ENCODE measurements around the gene PUS3. TPM values are rescaled to one million over a fixed set of nuclear protein-coding genes. Genes with fewer than 3 reads are reported as not detected.

Gene PUS3
- total RNA-seq, 1 donor from 2014 or later: 14.3 TPM

GRCh38 chr11:125949271-125950177 is 46.5 kb upstream of the PUS3 start:
- Mint-ChIP-seq H3K9me3 (ENCODE audit: unreplicated experiment) (no peaks in the 10 kb centered on the region), H3K4me1 (ENCODE audit: low read depth, unreplicated experiment) (no peaks in the 10 kb centered on the region), H3K4me3 (ENCODE audit: unreplicated experiment) (no peak overlapping the region), H3K27me3 (ENCODE audit: low read depth, unreplicated experiment) (peaks cover 4% of the 10 kb centered on the region), H3K36me3 (ENCODE audit: low read depth, unreplicated experiment) (no peaks in the 10 kb centered on the region), H3K27ac (ENCODE audit: unreplicated experiment) (no peak overlapping the region)
- Histone ChIP-seq H3K4me2 (ENCODE audit: low read length) (no peak overlapping the region), H3K27me3 (ENCODE audit: insufficient read depth, low read length) (peaks cover 4% of the 10 kb centered on the region), H3K4me1 (ENCODE audit: insufficient read depth, low read length) (no peaks in the 10 kb centered on the region), H3K79me2 (ENCODE audit: insufficient read depth, low read length) (no peaks in the 10 kb centered on the region), H3K9ac (ENCODE audit: low read length) (no peak overlapping the region), H3K9me3 (ENCODE audit: insufficient read depth, low read depth, low read length) (no peaks in the 10 kb centered on the region), H4K20me1 (ENCODE audit: insufficient read depth, low read length) (no peaks in the 10 kb centered on the region), H3K4me3 (ENCODE audit: insufficient read depth, low read depth, low read length) (no peak overlapping the region), H3K36me3 (ENCODE audit: insufficient read depth, low read length) (no peaks in the 10 kb centered on the region), H2AFZ (ENCODE audit: low read depth, low read length) (no peak overlapping the region), H3K27ac (ENCODE audit: low read depth, low read length) (no peak overlapping the region)
- DNase-seq (ENCODE audit: low read depth) (no peak), FAIRE-seq (no peak)
- TF ChIP-seq EZH2 (IDR thresholded peaks at IDR 0.05; ENCODE audit: insufficient read depth, low read length): no peak
- TF ChIP-seq, protein P1, sequence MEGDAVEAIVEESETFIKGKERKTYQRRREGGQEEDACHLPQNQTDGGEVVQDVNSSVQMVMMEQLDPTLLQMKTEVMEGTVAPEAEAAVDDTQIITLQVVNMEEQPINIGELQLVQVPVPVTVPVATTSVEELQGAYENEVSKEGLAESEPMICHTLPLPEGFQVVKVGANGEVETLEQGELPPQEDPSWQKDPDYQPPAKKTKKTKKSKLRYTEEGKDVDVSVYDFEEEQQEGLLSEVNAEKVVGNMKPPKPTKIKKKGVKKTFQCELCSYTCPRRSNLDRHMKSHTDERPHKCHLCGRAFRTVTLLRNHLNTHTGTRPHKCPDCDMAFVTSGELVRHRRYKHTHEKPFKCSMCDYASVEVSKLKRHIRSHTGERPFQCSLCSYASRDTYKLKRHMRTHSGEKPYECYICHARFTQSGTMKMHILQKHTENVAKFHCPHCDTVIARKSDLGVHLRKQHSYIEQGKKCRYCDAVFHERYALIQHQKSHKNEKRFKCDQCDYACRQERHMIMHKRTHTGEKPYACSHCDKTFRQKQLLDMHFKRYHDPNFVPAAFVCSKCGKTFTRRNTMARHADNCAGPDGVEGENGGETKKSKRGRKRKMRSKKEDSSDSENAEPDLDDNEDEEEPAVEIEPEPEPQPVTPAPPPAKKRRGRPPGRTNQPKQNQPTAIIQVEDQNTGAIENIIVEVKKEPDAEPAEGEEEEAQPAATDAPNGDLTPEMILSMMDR (IDR thresholded peaks at IDR 0.05; ENCODE audit: insufficient read depth, low read depth, low read length): no peak

GRCh38 chr11:125948278-125949051 is 45.5 kb upstream of the PUS3 start:
- Mint-ChIP-seq H3K4me3 (ENCODE audit: unreplicated experiment) (no peak overlapping the region), H3K27ac (ENCODE audit: unreplicated experiment) (no peak overlapping the region), H3K4me1 (ENCODE audit: low read depth, unreplicated experiment) (no peaks in the 10 kb centered on the region), H3K36me3 (ENCODE audit: low read depth, unreplicated experiment) (no peaks in the 10 kb centered on the region), H3K9me3 (ENCODE audit: unreplicated experiment) (no peaks in the 10 kb centered on the region), H3K27me3 (ENCODE audit: low read depth, unreplicated experiment) (peaks cover 12% of the 10 kb centered on the region)
- TF ChIP-seq, protein P1 (IDR thresholded peaks at IDR 0.05; ENCODE audit: insufficient read depth, low read depth, low read length): no peak
- TF ChIP-seq EZH2 (IDR thresholded peaks at IDR 0.05; ENCODE audit: insufficient read depth, low read length): no peak
- Histone ChIP-seq H3K4me2 (ENCODE audit: low read length) (no peak overlapping the region), H3K9me3 (ENCODE audit: insufficient read depth, low read depth, low read length) (no peaks in the 10 kb centered on the region), H3K27ac (ENCODE audit: low read depth, low read length) (no peak overlapping the region), H3K4me3 (ENCODE audit: insufficient read depth, low read depth, low read length) (no peak overlapping the region), H3K36me3 (ENCODE audit: insufficient read depth, low read length) (no peaks in the 10 kb centered on the region), H2AFZ (ENCODE audit: low read depth, low read length) (no peak overlapping the region), H4K20me1 (ENCODE audit: insufficient read depth, low read length) (no peaks in the 10 kb centered on the region), H3K27me3 (ENCODE audit: insufficient read depth, low read length) (peaks cover 4% of the 10 kb centered on the region), H3K4me1 (ENCODE audit: insufficient read depth, low read length) (no peaks in the 10 kb centered on the region), H3K79me2 (ENCODE audit: insufficient read depth, low read length) (no peaks in the 10 kb centered on the region), H3K9ac (ENCODE audit: low read length) (no peak overlapping the region)
- no peak for FAIRE-seq
- no peak for DNase-seq (ENCODE audit: low read depth)

Measured in astrocyte (in vitro differentiated cells and primary cell).